Fibroblast of lung (primary cell): ENCODE measurements around the gene SIGLEC5.

ENCODE experiments used
- EZH2 ChIP-seq: IDR thresholded peaks from 2 replicates; pipeline ENCODE4 v1.5.1; 2012; ENCODE audit warnings: low read length, control low read depth, mild to moderate bottlenecking; ENCODE audit errors: missing control alignments
- TF ChIP-seq, protein P1 (sequence below), 2 donors: IDR thresholded peaks in 1 of 2; conservative IDR thresholded peaks in 1 of 2; 1 replicate in 1 of 2; 2 replicates in 1 of 2; pipeline ENCODE4 v1.5.1; 2011 to 2012; ENCODE audit warnings: low read length in 2 of 2, control low read depth in 1 of 2, inconsistent platforms in 1 of 2, low read depth in 1 of 2, mild to moderate bottlenecking in 1 of 2

GRCh38 chr19:51586103-51586728 lies 44.0 kb downstream of the SIGLEC5 start:
- TF ChIP-seq, protein P1, sequence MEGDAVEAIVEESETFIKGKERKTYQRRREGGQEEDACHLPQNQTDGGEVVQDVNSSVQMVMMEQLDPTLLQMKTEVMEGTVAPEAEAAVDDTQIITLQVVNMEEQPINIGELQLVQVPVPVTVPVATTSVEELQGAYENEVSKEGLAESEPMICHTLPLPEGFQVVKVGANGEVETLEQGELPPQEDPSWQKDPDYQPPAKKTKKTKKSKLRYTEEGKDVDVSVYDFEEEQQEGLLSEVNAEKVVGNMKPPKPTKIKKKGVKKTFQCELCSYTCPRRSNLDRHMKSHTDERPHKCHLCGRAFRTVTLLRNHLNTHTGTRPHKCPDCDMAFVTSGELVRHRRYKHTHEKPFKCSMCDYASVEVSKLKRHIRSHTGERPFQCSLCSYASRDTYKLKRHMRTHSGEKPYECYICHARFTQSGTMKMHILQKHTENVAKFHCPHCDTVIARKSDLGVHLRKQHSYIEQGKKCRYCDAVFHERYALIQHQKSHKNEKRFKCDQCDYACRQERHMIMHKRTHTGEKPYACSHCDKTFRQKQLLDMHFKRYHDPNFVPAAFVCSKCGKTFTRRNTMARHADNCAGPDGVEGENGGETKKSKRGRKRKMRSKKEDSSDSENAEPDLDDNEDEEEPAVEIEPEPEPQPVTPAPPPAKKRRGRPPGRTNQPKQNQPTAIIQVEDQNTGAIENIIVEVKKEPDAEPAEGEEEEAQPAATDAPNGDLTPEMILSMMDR (conservative IDR thresholded peaks at IDR 0.05 in 1 of 2, IDR thresholded peaks at IDR 0.05 in 1 of 2; ENCODE audit: low read depth in 1 of 2, low read length in 2 of 2) = no peak
- no peak for TF ChIP-seq EZH2
